Right atrium auricular region (tissue), 2 donors: ENCODE results near the gene HMSD. TPM values are rescaled to one million over a fixed set of nuclear protein-coding genes. Genes with fewer than 3 reads are reported as not detected.

Experiments used
- DNase-seq: peaks from one replicate; pipeline ENCODE4 v3.0.0-alpha.2; 2019; ENCODE audit warnings: low spot score
- H3K27ac ChIP-seq, 2 donors: fragments of 200-600 bp; sonication (generic); 1 replicate in 1 of 2; 2 replicates in 1 of 2; pipeline ENCODE4 v1.5.1; 2016 to 2019
- H3K27me3 ChIP-seq, 2 donors: fragments of 200-600 bp; sonication (generic); one replicate each; pipeline versions ENCODE4 v1.5.1 to v1.6.0; 2017 to 2019
- H3K36me3 ChIP-seq: fragments of 200-600 bp; sonication (generic); one replicate; pipeline ENCODE4 v1.5.1; 2016
- H3K4me1 ChIP-seq, 2 donors: fragments of 200-600 bp; sonication (generic); one replicate each; pipeline versions ENCODE4 v1.5.1 to v1.6.0; 2017 to 2019
- H3K4me3 ChIP-seq, 2 donors: fragments of 200-600 bp; sonication (generic); 1 replicate in 1 of 2; 2 replicates in 1 of 2; pipeline ENCODE4 v1.5.1; 2017 to 2019; ENCODE audit warnings: mild to moderate bottlenecking in 1 of 2, moderate library complexity in 1 of 2
- H3K9me3 ChIP-seq, 2 donors: fragments of 200-600 bp; sonication (generic); one replicate each; pipeline ENCODE4 v1.5.1; 2019
- total RNA-seq, 2 donors: library from RNA; depleted of rRNA; stranded (reverse); fragments of >200 nt; gene quantifications; one replicate each; pipeline ENCODE4 v1.1.0, GENCODE V29; 2016
- TF ChIP-seq, protein P1 (sequence below), 2 donors: fragments of 200-600 bp; sonication (generic); IDR thresholded peaks; one replicate each; pipeline ENCODE4 v1.5.1; 2019; ENCODE audit warnings: antibody characterized with exemption in 2 of 2

The HMSD gene
- total RNA-seq, 2 donors from 2014 or later, result 0.48 TPM; not detected in 1

DNA sequence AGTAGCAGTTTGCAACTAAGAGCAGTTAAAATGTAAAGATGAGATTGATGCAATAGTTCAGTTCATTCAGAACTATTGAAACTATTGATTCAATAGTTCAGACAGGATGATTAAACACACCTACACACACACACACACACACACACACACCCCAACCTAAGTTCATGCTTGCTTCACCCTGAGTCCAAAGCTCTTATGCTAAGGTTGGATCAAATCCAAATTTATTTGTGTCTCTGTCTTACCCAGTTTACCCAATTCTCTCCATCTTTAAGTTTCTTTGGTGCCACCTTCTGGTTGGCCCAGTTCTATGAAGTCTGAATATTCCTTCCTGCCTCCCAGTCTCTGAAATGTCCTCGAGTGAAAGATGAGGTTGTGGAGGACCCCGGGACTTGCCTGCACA is 25.9 kb downstream of the HMSD start:
- Histone ChIP-seq H3K27ac (no peak overlapping the region), H3K9me3 (no peaks in the 10 kb centered on the region), H3K4me3 (no peak overlapping the region), H3K36me3 (no peaks in the 10 kb centered on the region), H3K27me3 (no peaks in the 10 kb centered on the region), H3K4me1 (peaks cover 0 to 9% of the 10 kb centered on the region in 2 donors)
- DNase-seq, result no peak
- TF ChIP-seq, protein P1, sequence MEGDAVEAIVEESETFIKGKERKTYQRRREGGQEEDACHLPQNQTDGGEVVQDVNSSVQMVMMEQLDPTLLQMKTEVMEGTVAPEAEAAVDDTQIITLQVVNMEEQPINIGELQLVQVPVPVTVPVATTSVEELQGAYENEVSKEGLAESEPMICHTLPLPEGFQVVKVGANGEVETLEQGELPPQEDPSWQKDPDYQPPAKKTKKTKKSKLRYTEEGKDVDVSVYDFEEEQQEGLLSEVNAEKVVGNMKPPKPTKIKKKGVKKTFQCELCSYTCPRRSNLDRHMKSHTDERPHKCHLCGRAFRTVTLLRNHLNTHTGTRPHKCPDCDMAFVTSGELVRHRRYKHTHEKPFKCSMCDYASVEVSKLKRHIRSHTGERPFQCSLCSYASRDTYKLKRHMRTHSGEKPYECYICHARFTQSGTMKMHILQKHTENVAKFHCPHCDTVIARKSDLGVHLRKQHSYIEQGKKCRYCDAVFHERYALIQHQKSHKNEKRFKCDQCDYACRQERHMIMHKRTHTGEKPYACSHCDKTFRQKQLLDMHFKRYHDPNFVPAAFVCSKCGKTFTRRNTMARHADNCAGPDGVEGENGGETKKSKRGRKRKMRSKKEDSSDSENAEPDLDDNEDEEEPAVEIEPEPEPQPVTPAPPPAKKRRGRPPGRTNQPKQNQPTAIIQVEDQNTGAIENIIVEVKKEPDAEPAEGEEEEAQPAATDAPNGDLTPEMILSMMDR (IDR thresholded peaks at IDR 0.05), result no peak

- no peaks in the 10 kb centered on the region for H3K36me3 ChIP-seq
- no peaks in the 10 kb centered on the region for H3K9me3 ChIP-seq
- TF ChIP-seq, protein P1 (IDR thresholded peaks at IDR 0.05), result no peak
- no peak overlapping the region for H3K4me3 ChIP-seq
- peaks cover 0 to 11% of the 10 kb centered on the region in 2 donors for H3K4me1 ChIP-seq
- no peak overlapping the region for H3K27ac ChIP-seq
- no peak for DNase-seq
- no peaks in the 10 kb centered on the region for H3K27me3 ChIP-seq
Observed at GRCh38 chr18:63975628-63976027, 26.5 kb downstream of the HMSD start.

GRCh38 chr18:63977040-63977439 is 27.9 kb downstream of the HMSD start:
- no peak overlapping the region for H3K4me3 ChIP-seq
- no peaks in the 10 kb centered on the region for H3K9me3 ChIP-seq
- no peak overlapping the region for H3K27ac ChIP-seq
- H3K27me3 ChIP-seq, result no peaks in the 10 kb centered on the region
- TF ChIP-seq, protein P1 (IDR thresholded peaks at IDR 0.05), result no peak
- no peak for DNase-seq
- no peaks in the 10 kb centered on the region for H3K36me3 ChIP-seq
- H3K4me1 ChIP-seq, result peaks cover 0 to 11% of the 10 kb centered on the region in 2 donors

DNA sequence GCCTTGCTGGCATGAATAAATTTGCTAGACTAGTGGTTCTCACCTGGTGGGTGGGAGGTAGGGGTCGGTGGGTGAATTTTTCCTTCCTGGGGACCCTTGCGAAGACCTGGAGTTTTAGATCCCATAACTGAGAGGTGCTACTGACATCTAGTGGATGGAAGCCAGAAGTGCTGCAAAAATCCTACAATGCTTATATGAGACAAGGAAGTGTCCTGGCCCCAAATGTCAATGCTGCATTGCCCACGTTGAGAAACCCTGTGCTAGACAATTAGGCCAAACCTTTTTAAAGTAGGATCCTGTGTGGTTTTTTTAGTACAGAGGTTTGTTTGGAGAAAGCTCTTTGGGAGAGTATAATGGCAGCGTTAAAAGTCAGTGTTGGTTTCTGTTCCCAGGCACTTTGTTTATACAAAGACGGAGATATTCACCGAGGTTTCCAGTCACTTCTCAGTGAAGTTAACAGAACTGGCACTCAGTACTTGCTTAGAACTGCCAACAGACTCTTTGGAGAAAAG is 30.4 kb downstream of the HMSD start:
- Histone ChIP-seq H3K27me3 (no peaks in the 10 kb centered on the region), H3K27ac (no peak overlapping the region)
- TF ChIP-seq, protein P1 (IDR thresholded peaks at IDR 0.05), result peak; percentile 56 to 91

DNA sequence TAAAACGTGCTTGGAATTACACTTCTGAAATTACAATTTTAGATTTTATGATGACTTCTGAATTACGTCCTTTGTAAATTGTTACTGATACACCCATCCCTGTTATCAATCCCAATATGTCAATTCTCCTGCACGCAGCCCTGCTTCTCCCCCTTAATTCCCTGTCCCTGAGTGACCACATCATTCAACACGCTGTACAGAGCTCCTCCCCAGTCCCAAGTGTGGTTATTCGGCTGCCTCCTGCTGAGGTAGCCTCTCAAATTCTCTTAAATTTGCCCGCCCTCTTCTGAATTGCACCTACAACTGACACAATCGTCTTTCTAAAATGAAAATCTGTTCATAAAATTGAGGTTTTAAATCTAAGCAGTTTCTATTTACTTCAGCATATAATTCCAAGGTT is 30.9 kb downstream of the HMSD start:
- Histone ChIP-seq H3K4me1 (peaks cover 0 to 11% of the 10 kb centered on the region in 2 donors), H3K27me3 (no peaks in the 10 kb centered on the region), H3K9me3 (no peaks in the 10 kb centered on the region), H3K27ac (no peak overlapping the region), H3K4me3 (no peak overlapping the region), H3K36me3 (peaks cover 15% of the 10 kb centered on the region)
- TF ChIP-seq, protein P1 (IDR thresholded peaks at IDR 0.05), result no peak
- no peak for DNase-seq

More for the DNA sequence above, 30.4 kb downstream of the HMSD start:
- Histone ChIP-seq H3K9me3 (no peaks in the 10 kb centered on the region), H3K4me1 (peaks cover 0 to 11% of the 10 kb centered on the region in 2 donors), H3K4me3 (peak overlapping the region in 1 of 2 donors; percentile 24), H3K36me3 (peaks cover 15% of the 10 kb centered on the region)
- DNase-seq, result peak; percentile 66

GRCh38 chr18:63980896-63981460 is 31.9 kb downstream of the HMSD start:
- Histone ChIP-seq H3K27me3 (no peaks in the 10 kb centered on the region), H3K4me1 (peaks cover 0 to 11% of the 10 kb centered on the region in 2 donors), H3K4me3 (no peak overlapping the region), H3K9me3 (no peaks in the 10 kb centered on the region), H3K36me3 (peaks cover 15% of the 10 kb centered on the region), H3K27ac (no peak overlapping the region)
- TF ChIP-seq, protein P1 (IDR thresholded peaks at IDR 0.05), result no peak
- no peak for DNase-seq
